KMS-11 (cell line): ENCODE measurements around the gene CEACAM18.

Experiments
- H2AFZ ChIP-seq: fragments of 200-600 bp; sonication (generic); 2 replicates; pipeline ENCODE4 v1.6.1; 2016; ENCODE audit warnings: antibody characterized with exemption, mixed run types, low read depth
- H3K27ac ChIP-seq: fragments of 200-600 bp; sonication (generic); 2 replicates; pipeline ENCODE4 v1.6.1; 2016; ENCODE audit warnings: mild to moderate bottlenecking, mixed run types
- H3K27me3 ChIP-seq: fragments of 200-600 bp; sonication (generic); 2 replicates; pipeline ENCODE4 v1.6.1; 2017; ENCODE audit warnings: mild to moderate bottlenecking, low read depth, mixed run types, moderate library complexity; ENCODE audit not compliant: insufficient read depth
- H3K36me3 ChIP-seq: fragments of 200-600 bp; sonication (generic); 2 replicates; pipeline ENCODE4 v1.6.1; 2017; ENCODE audit warnings: mild to moderate bottlenecking, mixed run types; ENCODE audit not compliant: insufficient read depth
- H3K4me1 ChIP-seq: fragments of 200-600 bp; sonication (generic); 2 replicates; pipeline ENCODE4 v1.6.1; 2016; ENCODE audit warnings: mild to moderate bottlenecking, low read depth, mixed run types; ENCODE audit not compliant: poor library complexity, severe bottlenecking
- H3K4me2 ChIP-seq: fragments of 200-600 bp; sonication (generic); 2 replicates; pipeline ENCODE4 v1.7.0; 2016; ENCODE audit warnings: mild to moderate bottlenecking, mixed run types
- H3K4me3 ChIP-seq: fragments of 200-600 bp; sonication (generic); IDR thresholded peaks from 2 replicates; pipeline ENCODE4 v1.6.1; 2017; ENCODE audit warnings: low read depth, low read length, mixed read lengths; ENCODE audit not compliant: insufficient read depth
- H3K79me2 ChIP-seq: fragments of 200-600 bp; sonication (generic); 2 replicates; pipeline ENCODE4 v1.6.1; 2016; ENCODE audit warnings: low read depth, mixed run types; ENCODE audit not compliant: insufficient read depth
- H3K9ac ChIP-seq: fragments of 200-600 bp; sonication (generic); 2 replicates; pipeline ENCODE4 v1.6.1; 2016; ENCODE audit warnings: mild to moderate bottlenecking, mixed run types
- H4K20me1 ChIP-seq: fragments of 200-600 bp; sonication (generic); 2 replicates; pipeline ENCODE4 v1.6.1; 2016; ENCODE audit warnings: mild to moderate bottlenecking, mixed run types; ENCODE audit not compliant: insufficient read depth
- TF ChIP-seq, protein P1 (sequence below): fragments of 200-600 bp; sonication (generic); conservative IDR thresholded peaks from 2 replicates; pipeline ENCODE4 v1.6.1; 2017; ENCODE audit warnings: low read depth, mild to moderate bottlenecking, antibody characterized with exemption, low read length, moderate library complexity, mixed read lengths

CEACAM18 gene

GRCh38 chr19:51434456-51434855, 43.9 kb upstream of the CEACAM18 start:
- no peaks in the 10 kb centered on the region for H3K36me3 ChIP-seq
- no peak overlapping the region for H3K9ac ChIP-seq
- H3K4me2 ChIP-seq: no peak overlapping the region
- 0 out of 2 replicates have a peak, but pooled peaks cover 3% of the 10 kb centered on the region for H3K27me3 ChIP-seq
- no peaks in the 10 kb centered on the region for H3K4me1 ChIP-seq
- H3K79me2 ChIP-seq: no peaks in the 10 kb centered on the region
- H2AFZ ChIP-seq: no peak overlapping the region
- H3K4me3 ChIP-seq: no peak overlapping the region
- TF ChIP-seq, protein P1, sequence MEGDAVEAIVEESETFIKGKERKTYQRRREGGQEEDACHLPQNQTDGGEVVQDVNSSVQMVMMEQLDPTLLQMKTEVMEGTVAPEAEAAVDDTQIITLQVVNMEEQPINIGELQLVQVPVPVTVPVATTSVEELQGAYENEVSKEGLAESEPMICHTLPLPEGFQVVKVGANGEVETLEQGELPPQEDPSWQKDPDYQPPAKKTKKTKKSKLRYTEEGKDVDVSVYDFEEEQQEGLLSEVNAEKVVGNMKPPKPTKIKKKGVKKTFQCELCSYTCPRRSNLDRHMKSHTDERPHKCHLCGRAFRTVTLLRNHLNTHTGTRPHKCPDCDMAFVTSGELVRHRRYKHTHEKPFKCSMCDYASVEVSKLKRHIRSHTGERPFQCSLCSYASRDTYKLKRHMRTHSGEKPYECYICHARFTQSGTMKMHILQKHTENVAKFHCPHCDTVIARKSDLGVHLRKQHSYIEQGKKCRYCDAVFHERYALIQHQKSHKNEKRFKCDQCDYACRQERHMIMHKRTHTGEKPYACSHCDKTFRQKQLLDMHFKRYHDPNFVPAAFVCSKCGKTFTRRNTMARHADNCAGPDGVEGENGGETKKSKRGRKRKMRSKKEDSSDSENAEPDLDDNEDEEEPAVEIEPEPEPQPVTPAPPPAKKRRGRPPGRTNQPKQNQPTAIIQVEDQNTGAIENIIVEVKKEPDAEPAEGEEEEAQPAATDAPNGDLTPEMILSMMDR: no peak
- no peaks in the 10 kb centered on the region for H4K20me1 ChIP-seq
- no peak overlapping the region for H3K27ac ChIP-seq

- H3K79me2 ChIP-seq: no peaks in the 10 kb centered on the region
- no peak overlapping the region for H3K9ac ChIP-seq
- H3K4me3 ChIP-seq: no peak overlapping the region
- no peak overlapping the region for H2AFZ ChIP-seq
- H3K27ac ChIP-seq: no peak overlapping the region
- no peaks in the 10 kb centered on the region for H3K4me1 ChIP-seq
- H3K27me3 ChIP-seq: 0 out of 2 replicates have a peak, but pooled peaks cover 2% of the 10 kb centered on the region
- no peaks in the 10 kb centered on the region for H4K20me1 ChIP-seq
- H3K36me3 ChIP-seq: no peaks in the 10 kb centered on the region
- no peak overlapping the region for H3K4me2 ChIP-seq
- TF ChIP-seq, protein P1: no peak
These were observed 39.3 kb upstream of the CEACAM18 start for GRCh38 chr19:51439021-51439465.

DNA sequence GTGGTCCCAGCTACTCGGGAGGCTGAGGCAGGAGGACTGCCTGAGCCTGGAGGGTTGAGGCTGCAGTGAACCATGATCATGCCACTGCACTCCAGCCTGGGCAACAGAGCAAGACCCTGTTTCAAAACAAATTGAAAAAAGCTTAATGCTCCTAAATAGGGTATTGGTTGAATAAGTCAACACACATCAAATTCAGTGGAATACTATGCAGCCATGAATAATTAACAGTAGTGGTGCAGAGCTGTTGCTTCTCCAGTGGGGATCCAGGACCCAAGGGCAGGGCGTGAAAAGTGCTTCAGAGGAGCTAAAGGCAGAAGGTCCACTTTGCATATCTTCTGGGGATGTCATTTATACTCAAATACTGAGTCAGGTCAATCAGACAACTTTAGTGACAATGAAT, 38.3 kb upstream of the CEACAM18 start:
- Histone ChIP-seq H3K27me3 (0 out of 2 replicates have a peak, but pooled peaks cover 2% of the 10 kb centered on the region), H3K4me1 (no peaks in the 10 kb centered on the region), H2AFZ (no peak overlapping the region), H3K4me2 (no peak overlapping the region), H4K20me1 (no peaks in the 10 kb centered on the region), H3K36me3 (no peaks in the 10 kb centered on the region), H3K79me2 (no peaks in the 10 kb centered on the region), H3K27ac (no peak overlapping the region), H3K4me3 (no peak overlapping the region), H3K9ac (no peak overlapping the region)
- TF ChIP-seq, protein P1: no peak

- TF ChIP-seq, protein P1: no peak
- no peaks in the 10 kb centered on the region for H4K20me1 ChIP-seq
- H3K79me2 ChIP-seq: no peaks in the 10 kb centered on the region
- no peak overlapping the region for H3K4me2 ChIP-seq
- H3K36me3 ChIP-seq: no peaks in the 10 kb centered on the region
- no peak overlapping the region for H3K9ac ChIP-seq
- no peak overlapping the region for H3K4me3 ChIP-seq
- no peaks in the 10 kb centered on the region for H3K4me1 ChIP-seq
- H3K27me3 ChIP-seq: 0 out of 2 replicates have a peak, but pooled peaks cover 2% of the 10 kb centered on the region
- H3K27ac ChIP-seq: no peak overlapping the region
- no peak overlapping the region for H2AFZ ChIP-seq
These were observed 37.4 kb upstream of the CEACAM18 start for GRCh38 chr19:51440846-51441409.
